ENCODE results near the gene SOX13.

SOX13 gene

DNA sequence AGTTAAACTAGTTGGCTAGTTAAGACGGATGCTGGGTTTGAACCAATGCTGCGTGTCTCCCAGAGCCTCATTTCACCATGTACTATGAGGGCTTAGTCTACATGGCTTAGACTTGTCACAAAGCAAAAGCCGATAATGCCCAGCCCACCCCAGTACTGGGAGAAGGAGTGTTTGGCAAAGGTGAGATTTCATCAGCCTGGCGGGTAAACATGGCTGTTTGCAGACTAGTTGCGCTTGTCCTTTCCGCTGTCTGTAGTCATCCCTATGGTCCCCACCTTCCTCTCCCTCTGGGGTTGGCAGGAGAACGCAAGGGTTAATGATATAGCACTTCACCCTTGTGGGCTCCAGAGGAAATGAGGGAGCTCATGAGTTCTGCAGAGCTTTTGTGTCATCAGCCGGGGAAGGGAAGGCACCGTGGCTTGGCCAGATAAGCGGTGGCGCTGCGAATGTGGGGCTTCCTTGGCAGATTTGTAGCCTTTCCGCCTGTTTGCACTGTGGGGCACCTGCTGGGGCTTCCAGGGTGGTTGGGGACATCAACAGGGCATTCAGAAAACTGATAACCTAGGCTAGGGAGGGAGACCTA is 29.2 kb downstream of the SOX13 start:
- Histone ChIP-seq H3K4me3 (ENCODE audit: low read depth in 1 of 2, low read length in 2 of 2) (no peak overlapping the region), H3K4me1 (ENCODE audit: insufficient read depth, low read length) (peaks cover 44% of the 10 kb centered on the region), H3K27ac (ENCODE audit: low read depth, low read length) (no peak overlapping the region), H3K27me3 (ENCODE audit: control insufficient read depth in 1 of 2, insufficient read depth in 2 of 2, low read length in 2 of 2) (no peaks in the 10 kb centered on the region), H3K9me3 (ENCODE audit: low read length) (no peaks in the 10 kb centered on the region), H3K36me3 (ENCODE audit: insufficient read depth, low read length) (no peaks in the 10 kb centered on the region), H3K9ac (ENCODE audit: low read length) (no peak overlapping the region)

DNA sequence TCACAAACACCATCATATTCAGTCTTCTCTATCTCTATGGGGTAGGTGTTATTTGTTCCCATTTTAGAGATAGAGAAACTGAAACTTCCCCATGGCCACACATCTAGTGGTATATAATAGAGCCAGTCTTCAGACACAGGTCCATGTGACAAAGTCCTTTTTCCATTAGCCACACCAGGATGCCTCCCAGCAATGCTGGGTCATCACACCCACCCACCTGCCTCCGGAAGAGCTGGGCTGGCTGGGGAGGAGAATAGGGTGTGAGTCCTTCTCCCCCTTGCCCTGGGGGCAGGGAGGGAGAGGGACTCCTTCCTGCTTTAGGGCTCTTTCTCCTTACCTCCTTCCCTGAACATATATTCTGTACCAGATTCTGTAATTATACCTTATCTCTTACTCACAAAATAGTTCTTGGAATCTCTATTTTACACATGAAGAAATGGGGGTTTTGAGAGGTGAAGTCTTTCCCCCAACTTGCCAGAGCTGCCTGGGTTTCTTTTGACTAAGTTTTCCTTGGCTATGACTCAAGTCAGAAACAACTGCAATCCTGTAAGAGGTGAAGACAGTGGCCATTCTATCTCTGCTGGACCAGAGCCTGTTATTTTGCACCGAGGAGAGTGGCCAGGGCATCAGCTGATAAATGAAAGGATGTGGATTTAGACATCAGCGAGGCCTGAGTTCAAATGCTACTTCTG is 30.0 kb downstream of the SOX13 start:
- Histone ChIP-seq H3K9ac (ENCODE audit: low read length) (no peak overlapping the region), H3K27ac (ENCODE audit: low read depth, low read length) (no peak overlapping the region), H3K36me3 (ENCODE audit: insufficient read depth, low read length) (no peaks in the 10 kb centered on the region), H3K4me3 (ENCODE audit: low read depth in 1 of 2, low read length in 2 of 2) (peak overlapping the region in 1 of 2 donors; percentile 23), H3K9me3 (ENCODE audit: low read length) (no peaks in the 10 kb centered on the region), H3K4me1 (ENCODE audit: insufficient read depth, low read length) (peaks cover 51% of the 10 kb centered on the region), H3K27me3 (ENCODE audit: control insufficient read depth in 1 of 2, insufficient read depth in 2 of 2, low read length in 2 of 2) (no peaks in the 10 kb centered on the region)

DNA sequence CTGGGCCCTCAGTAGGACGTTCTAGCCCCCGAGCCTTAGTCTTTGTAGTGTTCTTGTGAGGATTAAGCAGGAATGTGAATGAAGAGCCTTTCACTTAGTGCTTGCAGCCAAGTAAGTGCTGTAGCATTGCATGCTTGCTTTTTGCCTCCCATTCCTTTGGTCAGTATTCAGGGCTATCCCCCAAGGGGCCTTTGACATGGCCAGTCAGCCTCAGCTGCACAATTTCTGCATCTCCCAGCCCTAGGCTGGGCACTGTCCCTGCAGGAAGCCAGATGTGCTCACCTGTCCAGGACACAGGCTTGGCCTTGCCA is 30.5 kb downstream of the SOX13 start:
- Histone ChIP-seq H3K27ac (ENCODE audit: low read depth, low read length) (no peak overlapping the region), H3K4me1 (ENCODE audit: insufficient read depth, low read length) (peaks cover 55% of the 10 kb centered on the region), H3K36me3 (ENCODE audit: insufficient read depth, low read length) (no peaks in the 10 kb centered on the region)

DNA sequence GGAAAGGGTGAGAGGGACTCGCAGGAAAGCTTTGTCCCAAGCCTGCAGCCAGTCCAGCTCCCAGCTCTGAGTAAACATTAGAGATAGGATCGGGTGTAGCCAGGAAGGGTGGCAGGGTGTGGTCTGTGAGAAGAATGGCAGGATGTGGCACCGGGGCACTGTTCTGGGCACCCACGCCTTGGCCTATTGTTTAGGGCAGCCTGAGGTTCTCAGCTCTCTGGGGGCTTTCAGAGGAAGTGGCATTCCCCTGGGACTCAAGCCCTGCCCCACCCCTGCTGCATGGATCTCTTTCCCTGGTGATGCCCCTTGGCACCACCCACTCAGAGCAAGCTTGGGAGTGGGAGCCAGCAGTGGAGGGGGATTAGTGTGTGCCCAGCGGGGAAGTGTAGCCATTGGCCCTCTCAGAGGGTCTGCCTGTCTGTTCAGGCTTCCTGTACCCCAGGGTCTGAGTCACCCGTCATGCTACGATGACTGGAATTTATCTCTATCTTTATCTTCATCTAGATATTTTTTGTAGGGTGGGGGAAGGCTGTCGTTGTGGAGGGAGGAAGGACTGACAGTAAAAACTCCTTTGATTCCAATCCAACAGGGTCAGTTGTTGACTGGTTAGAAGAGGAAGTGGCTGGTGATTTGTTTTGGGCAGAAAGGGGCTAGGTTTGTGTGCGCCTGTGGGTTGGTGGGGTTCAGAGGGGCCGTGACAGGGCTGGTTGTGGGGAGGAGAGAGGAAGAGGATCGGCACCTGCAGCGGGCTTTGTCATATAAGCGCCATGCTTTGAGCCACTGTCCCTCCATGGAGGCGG is 31.6 kb downstream of the SOX13 start:
- Histone ChIP-seq H3K36me3 (ENCODE audit: insufficient read depth, low read length) (no peaks in the 10 kb centered on the region), H3K9me3 (ENCODE audit: low read length) (no peaks in the 10 kb centered on the region), H3K4me3 (ENCODE audit: low read depth in 1 of 2, low read length in 2 of 2) (no peak overlapping the region), H3K27ac (ENCODE audit: low read depth, low read length) (no peak overlapping the region), H3K9ac (ENCODE audit: low read length) (no peak overlapping the region), H3K4me1 (ENCODE audit: insufficient read depth, low read length) (peaks cover 54% of the 10 kb centered on the region), H3K27me3 (ENCODE audit: control insufficient read depth in 1 of 2, insufficient read depth in 2 of 2, low read length in 2 of 2) (no peaks in the 10 kb centered on the region)

More for the DNA sequence above, 30.5 kb downstream of the SOX13 start:
- no peaks in the 10 kb centered on the region for H3K9me3 ChIP-seq (ENCODE audit: low read length)
- peak overlapping the region in 1 of 2 donors; percentile 23 for H3K4me3 ChIP-seq (ENCODE audit: low read depth in 1 of 2, low read length in 2 of 2)
- H3K27me3 ChIP-seq (ENCODE audit: control insufficient read depth in 1 of 2, insufficient read depth in 2 of 2, low read length in 2 of 2), result no peaks in the 10 kb centered on the region
- H3K9ac ChIP-seq (ENCODE audit: low read length), result no peak overlapping the region

DNA sequence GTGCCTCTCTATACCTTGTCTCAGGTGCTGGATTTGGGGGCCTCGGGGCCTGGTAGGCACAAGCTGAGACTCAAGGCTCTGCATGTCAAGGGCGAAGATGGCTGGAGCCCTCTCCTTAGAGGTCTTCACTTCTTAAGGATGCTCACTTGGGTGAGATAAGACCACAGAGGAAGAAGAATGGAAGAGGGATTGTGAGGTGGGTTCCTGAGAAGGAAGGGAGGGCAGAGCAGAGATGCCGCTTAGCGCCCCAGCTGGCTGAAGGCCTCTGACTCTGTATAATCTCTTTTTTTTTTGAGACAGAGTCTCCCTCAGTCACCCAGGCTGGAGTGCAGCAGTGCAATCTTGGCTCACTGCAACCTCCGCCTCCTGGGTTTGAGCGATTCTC is 32.2 kb downstream of the SOX13 start:
- no peaks in the 10 kb centered on the region for H3K36me3 ChIP-seq (ENCODE audit: insufficient read depth, low read length)
- no peak overlapping the region for H3K27ac ChIP-seq (ENCODE audit: low read depth, low read length)
- no peak overlapping the region for H3K9ac ChIP-seq (ENCODE audit: low read length)
- no peak overlapping the region for H3K4me3 ChIP-seq (ENCODE audit: low read depth in 1 of 2, low read length in 2 of 2)
- no peaks in the 10 kb centered on the region for H3K27me3 ChIP-seq (ENCODE audit: control insufficient read depth in 1 of 2, insufficient read depth in 2 of 2, low read length in 2 of 2)
- H3K4me1 ChIP-seq (ENCODE audit: insufficient read depth, low read length), result peaks cover 54% of the 10 kb centered on the region
- H3K9me3 ChIP-seq (ENCODE audit: low read length), result no peaks in the 10 kb centered on the region

DNA sequence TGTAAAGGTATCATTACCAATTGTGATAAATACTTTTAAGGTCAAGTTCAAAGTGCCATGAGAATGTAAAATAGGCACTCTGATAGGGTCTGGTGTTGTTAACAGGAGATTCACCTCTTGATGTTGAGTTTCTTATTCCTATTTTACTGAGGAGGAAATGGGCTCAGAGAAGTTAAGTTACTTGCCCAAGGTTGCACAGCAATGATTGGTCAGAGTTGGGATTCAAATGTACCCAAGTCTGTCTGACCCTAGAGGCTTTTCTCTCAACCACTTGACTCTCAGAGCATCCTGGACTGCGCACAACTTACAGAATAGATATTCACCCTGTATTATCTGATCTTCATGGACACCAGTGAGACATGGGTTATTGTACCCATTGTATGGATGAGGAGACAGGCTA is 33.9 kb downstream of the SOX13 start:
- Histone ChIP-seq H3K4me3 (ENCODE audit: low read depth in 1 of 2, low read length in 2 of 2) (no peak overlapping the region), H3K9ac (ENCODE audit: low read length) (no peak overlapping the region), H3K9me3 (ENCODE audit: low read length) (no peaks in the 10 kb centered on the region), H3K27me3 (ENCODE audit: control insufficient read depth in 1 of 2, insufficient read depth in 2 of 2, low read length in 2 of 2) (no peaks in the 10 kb centered on the region), H3K36me3 (ENCODE audit: insufficient read depth, low read length) (no peaks in the 10 kb centered on the region), H3K4me1 (ENCODE audit: insufficient read depth, low read length) (peaks cover 43% of the 10 kb centered on the region), H3K27ac (ENCODE audit: low read depth, low read length) (no peak overlapping the region)

DNA sequence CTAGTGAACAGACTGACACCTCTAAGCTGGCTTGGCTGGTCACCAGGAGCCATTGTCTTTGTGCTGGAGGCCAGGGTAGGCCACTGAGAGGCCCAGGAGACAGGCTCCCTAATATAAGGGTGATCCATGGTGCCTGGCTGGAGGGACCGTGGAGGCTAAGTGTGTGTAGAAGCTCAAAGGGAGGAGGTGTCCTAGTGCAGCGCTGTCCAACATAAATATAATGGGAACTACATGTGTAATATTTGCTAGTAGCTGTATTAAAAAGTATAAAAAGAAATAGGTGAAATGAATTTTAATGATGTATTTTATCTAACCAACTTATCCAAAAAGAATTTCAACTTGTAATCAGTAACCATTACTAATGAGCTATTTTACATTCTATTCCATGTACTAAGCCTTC is 35.0 kb downstream of the SOX13 start:
- Histone ChIP-seq H3K4me3 (ENCODE audit: low read depth in 1 of 2, low read length in 2 of 2) (no peak overlapping the region), H3K9ac (ENCODE audit: low read length) (no peak overlapping the region), H3K9me3 (ENCODE audit: low read length) (no peaks in the 10 kb centered on the region), H3K4me1 (ENCODE audit: insufficient read depth, low read length) (peaks cover 35% of the 10 kb centered on the region), H3K27ac (ENCODE audit: low read depth, low read length) (no peak overlapping the region), H3K36me3 (ENCODE audit: insufficient read depth, low read length) (no peaks in the 10 kb centered on the region), H3K27me3 (ENCODE audit: control insufficient read depth in 1 of 2, insufficient read depth in 2 of 2, low read length in 2 of 2) (no peaks in the 10 kb centered on the region)

DNA sequence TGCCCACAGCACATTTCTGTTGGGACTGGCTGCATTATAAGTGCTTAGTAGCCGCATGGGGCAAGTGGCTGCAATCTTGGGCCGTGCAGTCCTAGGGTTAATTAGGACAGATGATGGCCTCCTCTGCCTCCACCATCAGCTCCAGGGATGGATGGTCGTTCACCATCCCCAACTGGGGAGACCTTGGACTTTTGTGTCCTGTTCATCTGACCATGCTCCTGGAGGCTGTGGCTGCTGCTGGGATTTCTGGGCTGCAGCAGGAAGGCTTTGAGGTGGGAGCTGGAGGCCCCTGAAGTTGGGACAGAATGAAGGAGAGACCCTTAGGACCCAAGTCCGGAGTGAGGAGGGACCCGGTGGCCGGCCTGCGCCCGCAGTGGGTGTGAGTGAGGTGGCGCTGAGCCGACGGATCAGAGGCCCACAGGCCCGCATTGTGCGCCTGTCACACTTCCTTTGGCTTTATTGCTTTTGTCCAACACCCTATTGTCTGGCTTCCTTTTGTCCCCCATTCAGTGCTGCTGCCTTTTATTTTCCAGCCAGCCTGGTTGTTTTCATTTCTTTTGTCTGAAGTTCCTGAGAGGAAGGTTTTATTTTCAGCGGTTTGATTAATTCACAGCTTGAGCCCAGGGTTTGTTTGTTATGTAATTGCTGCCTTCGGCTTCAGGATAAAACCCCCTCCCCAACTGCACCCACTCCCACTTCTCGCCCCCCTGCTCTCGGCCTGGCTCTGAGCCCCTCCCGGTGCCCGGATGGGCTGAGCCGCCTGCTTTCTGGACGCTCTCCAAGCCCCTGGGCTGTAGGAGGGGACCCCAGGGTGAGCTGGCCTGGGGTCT is 35.6 kb downstream of the SOX13 start:
- H3K4me1 ChIP-seq (ENCODE audit: insufficient read depth, low read length), result peaks cover 28% of the 10 kb centered on the region
- no peak overlapping the region for H3K27ac ChIP-seq (ENCODE audit: low read depth, low read length)
- no peaks in the 10 kb centered on the region for H3K36me3 ChIP-seq (ENCODE audit: insufficient read depth, low read length)
- no peak overlapping the region for H3K4me3 ChIP-seq (ENCODE audit: low read depth in 1 of 2, low read length in 2 of 2)
- H3K27me3 ChIP-seq (ENCODE audit: control insufficient read depth in 1 of 2, insufficient read depth in 2 of 2, low read length in 2 of 2), result no peaks in the 10 kb centered on the region
- no peak overlapping the region for H3K9ac ChIP-seq (ENCODE audit: low read length)
- no peaks in the 10 kb centered on the region for H3K9me3 ChIP-seq (ENCODE audit: low read length)

DNA sequence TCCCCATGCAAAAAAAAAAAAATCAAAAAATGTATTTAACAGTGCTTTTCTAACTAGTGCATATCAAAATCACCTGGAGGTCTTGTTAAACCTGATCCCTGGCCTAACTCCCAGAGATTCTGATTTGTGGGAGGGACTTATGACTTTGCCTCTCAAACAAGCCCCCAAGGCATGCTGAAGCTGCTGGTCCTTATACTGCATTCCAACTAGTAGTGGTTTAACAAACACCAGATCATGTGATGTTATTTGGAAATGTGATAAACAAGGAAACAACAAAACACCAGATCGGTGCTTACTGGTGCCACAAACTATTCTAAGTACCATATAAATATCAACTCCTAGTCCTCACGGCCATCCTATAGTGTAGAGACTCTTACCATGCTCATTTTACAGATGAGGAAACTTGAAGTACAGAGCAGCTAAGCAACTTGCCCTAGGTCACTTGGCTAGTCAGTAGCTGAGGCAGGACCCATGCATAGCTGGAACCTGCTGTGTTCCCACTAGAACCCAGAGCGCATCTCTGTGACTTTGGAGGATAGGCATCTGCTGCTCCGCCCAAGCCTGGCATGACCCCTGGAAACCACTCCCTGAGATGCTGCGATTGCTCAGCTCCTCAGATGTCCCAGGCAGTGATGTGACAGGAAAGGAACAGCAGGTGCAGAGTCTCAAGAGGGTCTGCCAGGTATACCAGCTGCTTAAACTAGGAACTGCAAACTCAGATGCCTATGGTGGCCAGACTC is 38.1 kb downstream of the SOX13 start:
- peaks cover 25% of the 10 kb centered on the region for H3K4me1 ChIP-seq (ENCODE audit: insufficient read depth, low read length)
- H3K27me3 ChIP-seq (ENCODE audit: control insufficient read depth in 1 of 2, insufficient read depth in 2 of 2, low read length in 2 of 2), result no peaks in the 10 kb centered on the region
- no peak overlapping the region for H3K4me3 ChIP-seq (ENCODE audit: low read depth in 1 of 2, low read length in 2 of 2)
- H3K9me3 ChIP-seq (ENCODE audit: low read length), result no peaks in the 10 kb centered on the region
- H3K36me3 ChIP-seq (ENCODE audit: insufficient read depth, low read length), result peaks cover 10% of the 10 kb centered on the region
- no peak overlapping the region for H3K27ac ChIP-seq (ENCODE audit: low read depth, low read length)
- H3K9ac ChIP-seq (ENCODE audit: low read length), result no peak overlapping the region

DNA sequence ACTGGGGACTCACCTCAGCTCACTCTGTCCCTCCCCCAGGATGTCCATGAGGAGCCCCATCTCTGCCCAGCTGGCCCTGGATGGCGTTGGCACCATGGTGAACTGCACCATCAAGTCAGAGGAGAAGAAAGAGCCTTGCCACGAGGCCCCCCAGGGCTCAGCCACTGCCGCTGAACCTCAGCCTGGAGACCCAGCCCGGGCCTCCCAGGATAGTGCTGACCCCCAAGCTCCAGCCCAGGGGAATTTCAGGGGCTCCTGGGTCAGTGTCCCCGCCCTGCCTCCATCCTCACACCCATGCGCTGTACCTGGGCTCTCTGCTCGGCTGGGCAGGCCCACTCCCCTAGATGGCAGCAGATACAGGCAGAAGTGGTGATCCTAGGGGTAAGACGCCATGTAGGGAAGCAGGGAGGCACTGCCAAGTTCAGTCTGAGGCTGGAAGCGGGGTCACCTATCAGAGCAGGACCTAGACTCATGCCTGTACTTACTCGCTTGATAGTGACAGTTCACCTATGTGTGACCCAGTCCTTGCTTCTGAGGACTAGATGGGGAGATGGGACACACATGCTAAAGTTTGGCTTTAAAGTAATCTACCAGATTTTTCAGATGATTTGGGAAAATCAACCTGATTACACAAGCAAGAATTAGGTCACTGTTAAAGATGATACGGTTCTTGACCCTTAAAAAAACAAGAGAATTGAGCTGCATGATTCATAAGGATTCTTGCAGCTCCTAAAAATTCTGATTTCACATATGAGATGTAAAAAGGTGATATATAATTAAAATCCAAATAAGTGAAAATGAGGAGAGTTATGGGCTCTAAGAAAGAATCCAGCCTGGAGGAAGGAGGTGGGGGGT is 40.2 kb downstream of the SOX13 start:
- no peak overlapping the region for H3K27ac ChIP-seq (ENCODE audit: low read depth, low read length)

More for the DNA sequence above, 40.2 kb downstream of the SOX13 start:
- Histone ChIP-seq H3K4me3 (ENCODE audit: low read depth in 1 of 2, low read length in 2 of 2) (no peak overlapping the region), H3K27me3 (ENCODE audit: control insufficient read depth in 1 of 2, insufficient read depth in 2 of 2, low read length in 2 of 2) (no peaks in the 10 kb centered on the region), H3K9ac (ENCODE audit: low read length) (no peak overlapping the region), H3K4me1 (ENCODE audit: insufficient read depth, low read length) (peaks cover 16% of the 10 kb centered on the region), H3K9me3 (ENCODE audit: low read length) (no peaks in the 10 kb centered on the region), H3K36me3 (ENCODE audit: insufficient read depth, low read length) (peaks cover 28% of the 10 kb centered on the region)
